OCI-LY3 (cell line): ENCODE data around the gene GAS2.

Source experiments
- CTCF ChIP-seq: fragments of 200-600, 300-600 bp; sonication (generic); IDR thresholded peaks from 2 replicates; pipeline ENCODE4 v1.5.1; 2014; ENCODE audit warnings: antibody characterized with exemption, low read length, low read depth
- EZH2phosphoT487 ChIP-seq: fragments of 200-600 bp; shearing (Covaris generic); IDR thresholded peaks from 2 replicates; pipeline ENCODE4 v1.6.1; 2018; ENCODE audit warnings: antibody characterized with exemption, mixed run types, low read depth

GRCh38 chr11:22730319-22730718, 63.9 kb downstream of the GAS2 start:
- TF ChIP-seq CTCF (peak; percentile 58), EZH2phosphoT487 (no peak)
